Measurements from ENCODE around the gene KLHL40.

The KLHL40 gene

DNA sequence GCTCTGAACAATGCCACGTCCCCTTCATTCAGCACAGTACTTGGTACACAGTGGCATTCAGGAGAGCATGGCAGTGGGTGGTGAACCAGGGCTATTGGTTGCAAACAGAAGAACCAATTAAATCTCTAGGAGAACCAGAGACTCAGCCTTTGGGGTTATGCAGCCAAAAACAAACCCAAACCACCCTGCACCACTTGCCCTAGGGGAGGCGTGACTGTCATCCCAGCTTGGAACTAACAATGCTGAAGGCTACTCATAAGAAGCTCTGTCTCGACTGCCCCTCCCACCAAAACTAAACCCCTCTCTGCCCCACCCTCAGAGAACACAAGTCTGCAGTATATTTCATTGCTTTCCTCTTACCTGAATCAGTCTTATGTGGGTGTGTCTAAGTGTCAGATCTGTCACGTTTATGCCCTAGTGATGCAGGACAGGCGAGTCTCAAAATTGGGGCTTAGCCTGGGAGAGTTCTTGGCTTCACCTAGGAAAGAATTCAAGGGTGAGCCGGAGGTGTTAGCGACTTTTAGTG is 15.2 kb upstream of the KLHL40 start:
- DNase-seq (ENCODE audit: low read depth): no peak
- no peak overlapping the region for H3K4me3 ChIP-seq (ENCODE audit: low read depth, low read length)
- TF ChIP-seq, protein P1, sequence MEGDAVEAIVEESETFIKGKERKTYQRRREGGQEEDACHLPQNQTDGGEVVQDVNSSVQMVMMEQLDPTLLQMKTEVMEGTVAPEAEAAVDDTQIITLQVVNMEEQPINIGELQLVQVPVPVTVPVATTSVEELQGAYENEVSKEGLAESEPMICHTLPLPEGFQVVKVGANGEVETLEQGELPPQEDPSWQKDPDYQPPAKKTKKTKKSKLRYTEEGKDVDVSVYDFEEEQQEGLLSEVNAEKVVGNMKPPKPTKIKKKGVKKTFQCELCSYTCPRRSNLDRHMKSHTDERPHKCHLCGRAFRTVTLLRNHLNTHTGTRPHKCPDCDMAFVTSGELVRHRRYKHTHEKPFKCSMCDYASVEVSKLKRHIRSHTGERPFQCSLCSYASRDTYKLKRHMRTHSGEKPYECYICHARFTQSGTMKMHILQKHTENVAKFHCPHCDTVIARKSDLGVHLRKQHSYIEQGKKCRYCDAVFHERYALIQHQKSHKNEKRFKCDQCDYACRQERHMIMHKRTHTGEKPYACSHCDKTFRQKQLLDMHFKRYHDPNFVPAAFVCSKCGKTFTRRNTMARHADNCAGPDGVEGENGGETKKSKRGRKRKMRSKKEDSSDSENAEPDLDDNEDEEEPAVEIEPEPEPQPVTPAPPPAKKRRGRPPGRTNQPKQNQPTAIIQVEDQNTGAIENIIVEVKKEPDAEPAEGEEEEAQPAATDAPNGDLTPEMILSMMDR (IDR thresholded peaks at IDR 0.05; ENCODE audit: control insufficient read depth, extremely low read depth, insufficient read depth): no peak

DNA sequence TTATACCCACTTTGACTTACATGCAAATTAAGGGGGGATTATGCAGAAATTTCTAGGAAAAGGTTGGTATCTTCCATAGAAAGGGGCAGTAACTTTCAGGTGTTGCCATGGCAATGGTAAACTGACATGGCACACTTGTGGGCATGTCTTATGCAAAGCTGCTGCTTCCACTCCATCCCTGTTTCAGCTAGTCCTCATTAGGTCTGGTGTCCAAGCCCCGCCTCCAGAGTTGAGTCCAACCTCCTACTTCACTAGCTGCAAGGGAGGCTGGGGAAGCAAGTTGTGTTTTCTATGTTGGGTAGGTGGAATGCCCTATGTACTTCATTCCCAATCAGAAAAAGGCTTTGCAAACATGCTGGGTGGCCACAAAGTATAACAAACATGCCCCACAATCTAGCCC is 14.7 kb upstream of the KLHL40 start:
- no peak for DNase-seq (ENCODE audit: low read depth)
- TF ChIP-seq, protein P1 (IDR thresholded peaks at IDR 0.05; ENCODE audit: control insufficient read depth, extremely low read depth, insufficient read depth): no peak
- H3K4me3 ChIP-seq (ENCODE audit: low read depth, low read length): no peak overlapping the region

DNA sequence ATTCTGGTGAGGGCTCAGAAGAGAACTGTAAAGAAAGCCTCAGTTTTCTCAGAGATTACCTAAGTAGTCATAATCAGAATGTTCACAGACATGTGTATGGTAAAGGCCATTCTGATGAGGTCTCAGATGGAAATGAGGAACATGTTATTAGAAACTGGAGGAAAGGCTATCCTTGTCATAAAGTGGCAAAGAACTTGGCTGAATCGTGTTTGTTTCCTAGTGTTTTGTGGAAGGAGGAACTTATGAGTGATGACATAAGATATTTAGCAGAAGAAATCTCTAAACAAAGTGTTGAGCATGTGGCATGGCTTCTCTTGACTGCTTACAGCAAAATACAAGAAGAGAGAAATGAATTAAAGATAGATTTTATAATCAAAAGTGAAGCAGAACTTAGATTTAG is 12.8 kb upstream of the KLHL40 start:
- no peak overlapping the region for H3K4me3 ChIP-seq (ENCODE audit: low read depth, low read length)
- TF ChIP-seq, protein P1 (IDR thresholded peaks at IDR 0.05; ENCODE audit: control insufficient read depth, extremely low read depth, insufficient read depth): no peak
- DNase-seq (ENCODE audit: low read depth): no peak

DNA sequence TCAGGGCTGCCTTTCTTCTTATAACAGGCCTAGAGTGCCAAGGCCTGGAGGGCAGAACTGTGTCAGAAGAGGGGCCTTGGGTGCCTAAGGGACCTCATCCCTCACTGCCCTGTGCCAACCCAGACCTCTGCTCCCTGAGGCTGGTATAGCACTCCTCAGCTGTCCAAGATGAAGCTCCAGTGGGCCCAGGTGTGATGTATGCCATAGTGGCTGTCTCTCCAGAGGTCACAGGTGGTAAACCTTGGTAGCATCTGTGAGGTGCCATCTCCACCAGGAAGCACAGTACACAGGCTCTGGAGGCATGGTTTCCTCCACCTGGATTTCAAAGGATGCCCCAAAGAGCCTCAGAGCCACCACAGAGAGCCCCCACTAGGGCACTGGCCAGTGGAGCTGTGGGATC is 12.3 kb upstream of the KLHL40 start:
- H3K4me3 ChIP-seq (ENCODE audit: low read depth, low read length): no peak overlapping the region
- TF ChIP-seq, protein P1 (IDR thresholded peaks at IDR 0.05; ENCODE audit: control insufficient read depth, extremely low read depth, insufficient read depth): no peak
- DNase-seq (ENCODE audit: low read depth): no peak

DNA sequence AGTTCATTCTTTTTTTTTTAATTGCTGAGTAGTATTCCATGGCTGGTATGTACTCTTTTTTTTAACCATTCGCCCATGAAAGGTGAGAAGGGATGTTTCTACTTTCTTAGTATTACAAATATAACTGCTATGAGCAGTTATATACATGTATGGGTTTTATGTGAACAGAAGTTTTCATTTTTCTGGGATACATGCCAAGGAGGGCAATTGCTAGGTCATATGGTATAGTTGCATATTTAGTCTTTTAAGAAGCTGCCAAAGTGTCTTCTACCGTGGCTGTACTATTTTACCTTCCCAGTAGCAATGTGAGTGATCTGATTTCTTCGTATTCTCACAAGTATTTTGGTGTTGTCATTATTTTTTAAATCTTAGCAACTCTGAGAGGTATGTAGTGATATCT is 11.2 kb upstream of the KLHL40 start:
- H3K4me3 ChIP-seq (ENCODE audit: low read depth, low read length): no peak overlapping the region
- peak; percentile 19 for DNase-seq (ENCODE audit: low read depth)
- TF ChIP-seq, protein P1 (IDR thresholded peaks at IDR 0.05; ENCODE audit: control insufficient read depth, extremely low read depth, insufficient read depth): no peak

DNA sequence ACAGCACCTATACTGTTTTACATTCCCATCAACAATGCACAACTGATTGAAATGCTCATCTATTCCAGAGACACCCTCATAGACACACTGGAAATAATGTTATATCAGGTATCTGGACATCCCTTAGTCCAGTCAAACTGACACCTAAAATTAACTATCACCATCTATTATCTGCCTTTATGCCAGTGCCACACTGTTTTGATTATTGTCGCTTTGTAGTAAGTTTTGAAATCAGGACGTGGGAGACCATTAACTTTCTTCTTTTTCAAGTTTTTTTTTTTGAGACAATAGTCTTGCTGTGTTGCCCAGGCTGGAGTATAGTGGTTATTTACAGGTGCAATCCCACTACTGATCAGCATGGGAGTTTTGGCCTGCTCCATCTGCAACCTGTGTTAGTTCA is 9.4 kb upstream of the KLHL40 start:
- TF ChIP-seq, protein P1 (IDR thresholded peaks at IDR 0.05; ENCODE audit: control insufficient read depth, extremely low read depth, insufficient read depth): no peak
- no peak overlapping the region for H3K4me3 ChIP-seq (ENCODE audit: low read depth, low read length)
- DNase-seq (ENCODE audit: low read depth): no peak

DNA sequence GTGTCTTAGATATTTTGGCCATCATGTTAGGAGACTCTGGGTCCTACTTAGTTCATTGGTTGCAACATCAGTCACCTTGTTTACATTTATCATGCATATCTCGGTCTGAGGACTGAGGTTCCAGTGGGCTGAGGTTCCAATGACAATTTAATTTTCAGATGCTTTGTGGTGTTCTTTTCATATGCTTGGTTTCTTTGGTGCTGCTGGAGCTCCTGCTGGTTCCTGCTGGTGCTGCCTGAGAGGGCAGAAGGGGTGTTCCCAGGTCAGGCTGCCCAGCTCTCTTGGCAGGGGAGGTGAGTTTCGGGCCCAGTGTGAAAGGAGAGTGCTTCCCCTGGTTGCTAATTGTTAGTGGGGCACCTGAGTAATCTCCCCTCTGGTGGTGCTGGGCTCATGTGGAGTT is 6.9 kb upstream of the KLHL40 start:
- TF ChIP-seq, protein P1 (IDR thresholded peaks at IDR 0.05; ENCODE audit: control insufficient read depth, extremely low read depth, insufficient read depth): no peak
- DNase-seq (ENCODE audit: low read depth): no peak
- H3K4me3 ChIP-seq (ENCODE audit: low read depth, low read length): no peak overlapping the region
